ENCODE results near the gene PANX1. TPM values are rescaled to one million over a fixed set of nuclear protein-coding genes. Genes with fewer than 3 reads are reported as not detected.
"Not testable (repeated sequence)": the region's sequence is repeated elsewhere in the genome, so short reads cannot be mapped to it uniquely, and the experiment has no call there.

Gene PANX1
- total and polyA plus RNA-seq, 5 donors from 2014 or later = 5.4 to 12.4 (median 8.8) TPM

DNA sequence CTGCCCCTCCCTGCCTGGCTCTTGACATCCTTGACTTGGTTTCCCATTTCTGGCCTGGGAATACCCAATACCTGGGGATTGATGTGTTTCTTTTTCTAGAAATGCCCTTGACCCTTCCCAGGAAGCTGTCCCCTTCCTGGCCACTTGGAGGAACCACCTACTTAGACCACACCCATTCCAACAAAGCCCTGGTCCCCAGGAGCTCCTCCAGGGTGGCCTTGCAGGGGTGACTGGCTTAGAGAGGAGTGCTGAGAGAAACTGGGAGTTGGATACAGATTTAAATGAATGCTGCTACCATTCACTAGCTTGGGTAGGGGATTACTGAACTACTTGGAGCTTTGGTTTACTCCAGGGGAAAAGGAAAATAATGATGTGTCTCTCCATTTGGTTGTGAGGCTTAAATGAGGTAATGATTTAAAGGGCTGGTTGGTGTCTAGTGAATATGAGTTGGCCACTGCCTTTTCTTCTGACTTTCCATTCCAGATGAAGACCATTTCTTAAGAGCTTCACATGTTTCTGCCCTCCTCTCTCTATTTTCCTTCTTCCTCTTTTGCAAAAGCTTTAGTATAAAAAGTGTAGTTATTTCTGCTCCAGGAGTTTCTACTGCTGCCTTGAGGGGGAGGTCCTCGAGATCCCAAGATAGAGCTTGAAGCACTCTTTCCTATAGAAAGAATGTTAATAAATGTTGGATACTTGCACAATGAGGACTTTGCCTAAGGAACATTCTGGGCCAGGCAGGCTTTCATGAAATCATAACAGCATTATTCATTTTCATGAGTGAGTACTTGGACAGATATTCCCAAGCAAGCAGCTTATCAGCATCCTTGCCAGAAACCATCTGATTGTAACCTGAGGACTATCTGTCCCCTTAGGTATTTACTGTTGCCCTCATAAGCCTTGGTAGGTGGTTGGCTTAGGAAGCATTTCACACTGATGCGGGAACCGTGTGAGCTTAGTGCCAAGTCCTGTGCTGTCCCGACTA, 22.4 kb downstream of the PANX1 start:
- no peak overlapping the region for H3K4me3 ChIP-seq (ENCODE audit: low read depth, low read length)
- H3K4me1 Mint-ChIP-seq = peaks cover 32 to 71% (median 57%) of the 10 kb centered on the region in 4 donors
- no peaks in the 10 kb centered on the region for H3K27me3 Mint-ChIP-seq
- H3K36me3 ChIP-seq (ENCODE audit: control insufficient read depth, insufficient read depth, low read length) = peaks cover 17% of the 10 kb centered on the region
- no peak for DNase-seq
- no peaks in the 10 kb centered on the region for H3K27me3 ChIP-seq (ENCODE audit: control insufficient read depth, insufficient read depth, low read length)
- no peak overlapping the region for H3K27ac ChIP-seq (ENCODE audit: insufficient read depth, low read length, poor library complexity, severe bottlenecking)
- H3K9me3 ChIP-seq (ENCODE audit: control insufficient read depth in 2 of 2, low read length in 2 of 2) = no peaks in the 10 kb centered on the region
- H3K27ac Mint-ChIP-seq = peak overlapping the region in 2 of 3 donors; percentile 54 to 56
- peaks cover 12% of the 10 kb centered on the region for H3K36me3 Mint-ChIP-seq
- no peak for ATAC-seq (ENCODE audit: low read depth in 2 of 2)
- H3K4me1 ChIP-seq (ENCODE audit: control insufficient read depth, insufficient read depth, low read length, poor library complexity, severe bottlenecking) = peaks cover 8% of the 10 kb centered on the region
- H3K4me3 Mint-ChIP-seq = no peak overlapping the region
- H3K9me3 Mint-ChIP-seq = no peaks in the 10 kb centered on the region

DNA sequence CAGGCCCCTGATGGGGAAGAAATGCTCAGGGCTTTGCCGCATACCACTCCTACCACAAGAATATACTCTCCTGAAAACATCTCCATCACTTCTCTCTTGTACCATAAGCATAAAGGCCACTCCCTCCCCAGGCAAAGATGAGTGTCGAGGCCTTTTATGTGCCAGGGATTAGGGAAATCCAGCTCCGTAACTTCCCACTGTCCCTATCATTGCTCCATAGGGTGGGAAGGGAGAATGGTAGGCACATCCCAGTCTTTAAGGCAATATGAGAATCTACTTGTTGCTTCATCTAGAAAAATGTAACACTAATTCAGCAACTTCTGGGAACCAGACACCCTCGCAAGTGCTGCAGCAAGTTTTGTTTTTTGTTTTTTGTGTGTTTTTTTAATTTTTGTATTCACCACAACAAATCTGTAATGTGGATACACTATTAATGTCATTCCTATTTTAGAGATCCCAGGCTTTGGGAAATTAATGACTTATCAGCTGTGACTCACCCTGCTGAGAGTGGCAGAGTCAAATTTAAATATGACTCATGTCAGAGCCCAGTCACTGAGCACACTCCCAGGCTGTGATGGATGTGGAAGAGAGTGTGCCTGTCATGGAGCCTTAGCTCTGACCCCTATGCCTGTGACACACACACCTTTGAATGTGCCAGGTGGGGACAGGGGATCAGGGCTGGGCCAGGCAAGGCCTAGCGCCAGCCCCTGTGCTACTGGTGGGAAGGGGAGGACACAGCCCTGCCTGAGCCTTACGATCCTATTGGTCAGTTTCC, 23.4 kb downstream of the PANX1 start:
- Mint-ChIP-seq H3K4me1 (peaks cover 26 to 63% (median 50%) of the 10 kb centered on the region in 4 donors), H3K9me3 (peaks cover 0 to 2% (median 0%) of the 10 kb centered on the region in 7 donors), H3K27me3 (no peaks in the 10 kb centered on the region), H3K27ac (no peak overlapping the region), H3K36me3 (peaks cover 19% of the 10 kb centered on the region), H3K4me3 (no peak overlapping the region)
- Histone ChIP-seq H3K36me3 (ENCODE audit: control insufficient read depth, insufficient read depth, low read length) (peaks cover 21% of the 10 kb centered on the region), H3K9me3 (ENCODE audit: control insufficient read depth in 2 of 2, low read length in 2 of 2) (no peaks in the 10 kb centered on the region), H3K27me3 (ENCODE audit: control insufficient read depth, insufficient read depth, low read length) (no peaks in the 10 kb centered on the region), H3K27ac (ENCODE audit: insufficient read depth, low read length, poor library complexity, severe bottlenecking) (no peak overlapping the region), H3K4me1 (ENCODE audit: control insufficient read depth, insufficient read depth, low read length, poor library complexity, severe bottlenecking) (peaks cover 3% of the 10 kb centered on the region), H3K4me3 (ENCODE audit: low read depth, low read length) (no peak overlapping the region)
- peak in 1 of 2 donors; percentile 54 for ATAC-seq (ENCODE audit: low read depth in 2 of 2)
- DNase-seq = no peak

DNA sequence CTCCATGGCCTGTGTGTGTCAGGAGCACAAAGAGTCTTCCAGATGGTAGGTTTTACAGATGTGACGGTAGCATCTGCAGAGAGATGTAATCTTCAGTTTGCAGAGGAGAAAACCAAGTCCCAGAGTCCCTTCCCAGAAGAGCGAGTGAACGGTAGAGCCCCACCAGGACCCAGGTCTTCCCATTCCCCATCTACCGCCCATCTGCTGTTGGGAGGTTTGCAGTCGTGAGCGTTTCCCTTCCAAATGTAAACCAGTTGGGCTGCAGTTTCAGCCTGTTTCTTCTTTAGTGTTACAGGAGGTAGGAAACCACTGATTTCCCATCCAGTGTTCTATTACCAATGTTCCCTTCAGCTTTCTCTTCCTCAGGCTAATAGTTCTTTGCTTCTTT, 24.0 kb downstream of the PANX1 start:
- H3K9me3 Mint-ChIP-seq = peaks cover 0 to 2% (median 0%) of the 10 kb centered on the region in 7 donors
- no peak overlapping the region for H3K4me3 ChIP-seq (ENCODE audit: low read depth, low read length)
- no peaks in the 10 kb centered on the region for H3K9me3 ChIP-seq (ENCODE audit: control insufficient read depth in 2 of 2, low read length in 2 of 2)
- H3K36me3 Mint-ChIP-seq = peaks cover 19% of the 10 kb centered on the region
- H3K27ac Mint-ChIP-seq = peak overlapping the region in 2 of 3 donors; percentile 31 to 34
- H3K4me3 Mint-ChIP-seq = no peak overlapping the region
- ATAC-seq (ENCODE audit: low read depth in 2 of 2) = no peak
- DNase-seq = no peak
- H3K27me3 Mint-ChIP-seq = no peaks in the 10 kb centered on the region
- no peaks in the 10 kb centered on the region for H3K4me1 ChIP-seq (ENCODE audit: control insufficient read depth, insufficient read depth, low read length, poor library complexity, severe bottlenecking)
- no peaks in the 10 kb centered on the region for H3K27me3 ChIP-seq (ENCODE audit: control insufficient read depth, insufficient read depth, low read length)
- no peak overlapping the region for H3K27ac ChIP-seq (ENCODE audit: insufficient read depth, low read length, poor library complexity, severe bottlenecking)
- peaks cover 22 to 58% (median 45%) of the 10 kb centered on the region in 4 donors for H3K4me1 Mint-ChIP-seq
- peaks cover 21% of the 10 kb centered on the region for H3K36me3 ChIP-seq (ENCODE audit: control insufficient read depth, insufficient read depth, low read length)

DNA sequence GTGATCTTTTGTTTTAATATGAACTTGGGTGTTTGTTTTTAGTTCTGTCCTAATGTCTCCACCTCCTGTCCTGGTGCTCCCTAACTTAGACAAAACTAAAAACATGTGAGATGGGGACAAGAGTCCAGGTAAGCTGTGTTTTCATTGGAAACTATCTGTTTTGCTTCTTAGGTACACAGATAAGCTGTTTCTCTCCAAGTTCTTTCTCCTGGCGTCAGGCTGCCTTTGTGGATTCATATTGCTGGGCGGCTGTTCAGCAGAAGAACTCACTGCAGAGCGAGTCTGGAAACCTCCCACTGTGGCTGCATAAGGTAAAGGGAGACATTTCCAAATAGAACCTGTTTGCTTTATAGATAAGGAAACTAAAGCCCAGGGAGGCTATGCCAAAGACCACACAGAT, 24.7 kb downstream of the PANX1 start:
- Histone ChIP-seq H3K27ac (ENCODE audit: insufficient read depth, low read length, poor library complexity, severe bottlenecking) (no peak overlapping the region), H3K4me1 (ENCODE audit: control insufficient read depth, insufficient read depth, low read length, poor library complexity, severe bottlenecking) (no peaks in the 10 kb centered on the region), H3K9me3 (ENCODE audit: control insufficient read depth in 2 of 2, low read length in 2 of 2) (no peaks in the 10 kb centered on the region), H3K36me3 (ENCODE audit: control insufficient read depth, insufficient read depth, low read length) (peaks cover 21% of the 10 kb centered on the region), H3K27me3 (ENCODE audit: control insufficient read depth, insufficient read depth, low read length) (no peaks in the 10 kb centered on the region), H3K4me3 (ENCODE audit: low read depth, low read length) (no peak overlapping the region)
- H3K27me3 Mint-ChIP-seq = no peaks in the 10 kb centered on the region
- H3K4me3 Mint-ChIP-seq = peak overlapping the region in 1 of 4 donors; percentile 78
- ATAC-seq (ENCODE audit: low read depth in 2 of 2) (no peak), DNase-seq (no peak)
- peaks cover 18 to 54% (median 41%) of the 10 kb centered on the region in 4 donors for H3K4me1 Mint-ChIP-seq
- peaks cover 24% of the 10 kb centered on the region for H3K36me3 Mint-ChIP-seq
- H3K9me3 Mint-ChIP-seq = peaks cover 0 to 5% (median 0%) of the 10 kb centered on the region in 7 donors
- peak overlapping the region in 1 of 3 donors; percentile 34 for H3K27ac Mint-ChIP-seq

DNA sequence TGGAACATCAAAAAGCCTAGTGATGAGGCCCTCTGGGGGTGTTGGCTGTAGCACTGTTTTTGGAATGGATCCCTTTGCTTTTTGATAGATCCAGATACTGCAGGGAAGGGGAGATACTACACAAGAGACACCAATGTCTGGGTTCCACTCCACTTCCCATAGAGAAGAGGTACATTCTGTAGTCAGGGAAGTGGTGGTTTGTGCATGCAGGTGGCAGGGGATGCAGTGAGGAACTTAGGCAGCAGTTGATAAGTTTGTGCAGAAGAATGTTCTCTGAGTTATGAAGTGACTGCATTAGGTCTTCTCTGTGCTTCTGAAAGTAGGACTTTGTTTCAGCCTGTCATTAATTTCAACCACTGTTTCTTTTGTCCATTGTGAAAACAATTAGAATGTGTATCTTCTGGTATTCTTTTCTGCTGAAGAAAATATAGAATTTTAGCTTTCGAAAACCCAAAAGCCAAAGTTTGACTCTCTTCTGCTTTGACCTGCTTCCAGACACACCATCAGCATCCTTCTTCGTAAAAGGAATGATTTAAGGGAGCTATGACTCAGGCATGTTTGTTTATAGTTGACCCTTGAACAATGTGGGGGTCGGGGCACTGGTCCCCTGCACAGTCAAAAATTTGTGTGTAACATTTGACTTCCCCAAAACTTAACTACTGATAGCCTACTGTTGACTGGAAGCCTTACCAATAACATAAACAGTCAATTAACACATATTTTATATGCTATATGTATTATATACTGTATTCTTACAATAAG, 25.6 kb downstream of the PANX1 start:
- H3K9me3 Mint-ChIP-seq = peaks cover 0 to 5% (median 0%) of the 10 kb centered on the region in 7 donors
- no peak overlapping the region for H3K4me3 Mint-ChIP-seq

DNA sequence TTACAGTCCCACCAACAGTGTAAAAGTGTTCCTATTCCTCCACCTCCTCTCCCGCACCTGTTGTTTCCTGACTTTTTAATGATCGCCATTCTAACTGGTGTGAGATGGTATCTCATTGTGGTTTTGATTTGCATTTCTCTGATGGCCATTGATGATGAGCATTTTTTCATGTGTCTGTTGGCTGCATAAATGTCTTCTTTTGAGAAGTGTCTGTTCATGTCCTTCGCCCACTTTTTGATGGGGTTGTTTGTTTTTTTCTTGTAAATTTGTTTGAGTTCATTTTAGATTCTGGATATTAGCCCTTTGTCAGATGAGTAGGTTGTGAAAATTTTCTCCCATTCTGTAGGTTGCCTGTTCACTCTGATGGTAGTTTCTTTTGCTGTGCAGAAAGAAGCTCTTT, 28.7 kb downstream of the PANX1 start:
- H3K4me1 ChIP-seq (ENCODE audit: control insufficient read depth, insufficient read depth, low read length, poor library complexity, severe bottlenecking); H3K9me3 Mint-ChIP-seq; H3K9me3 ChIP-seq (ENCODE audit: control insufficient read depth in 2 of 2, low read length in 2 of 2); DNase-seq; H3K27me3 Mint-ChIP-seq; H3K27ac Mint-ChIP-seq; H3K27me3 ChIP-seq (ENCODE audit: control insufficient read depth, insufficient read depth, low read length); H3K27ac ChIP-seq (ENCODE audit: insufficient read depth, low read length, poor library complexity, severe bottlenecking); H3K4me3 Mint-ChIP-seq; ATAC-seq (ENCODE audit: low read depth in 2 of 2); H3K4me3 ChIP-seq (ENCODE audit: low read depth, low read length): not testable (repeated sequence)
- Mint-ChIP-seq H3K36me3 (peaks cover 45% of the 10 kb centered on the region), H3K4me1 (peaks cover 15 to 47% (median 28%) of the 10 kb centered on the region in 4 donors)
- peaks cover 21% of the 10 kb centered on the region for H3K36me3 ChIP-seq (ENCODE audit: control insufficient read depth, insufficient read depth, low read length)

More for the DNA sequence above, 25.6 kb downstream of the PANX1 start:
- H3K27ac ChIP-seq (ENCODE audit: insufficient read depth, low read length, poor library complexity, severe bottlenecking) = no peak overlapping the region
- no peaks in the 10 kb centered on the region for H3K9me3 ChIP-seq (ENCODE audit: control insufficient read depth in 2 of 2, low read length in 2 of 2)
- no peak overlapping the region for H3K4me3 ChIP-seq (ENCODE audit: low read depth, low read length)
- Mint-ChIP-seq H3K36me3 (peaks cover 25% of the 10 kb centered on the region), H3K4me1 (peaks cover 12 to 48% (median 33%) of the 10 kb centered on the region in 4 donors), H3K27me3 (no peaks in the 10 kb centered on the region), H3K27ac (no peak overlapping the region)
- no peaks in the 10 kb centered on the region for H3K4me1 ChIP-seq (ENCODE audit: control insufficient read depth, insufficient read depth, low read length, poor library complexity, severe bottlenecking)
- ATAC-seq (ENCODE audit: low read depth in 2 of 2) (no peak), DNase-seq (no peak)
- H3K27me3 ChIP-seq (ENCODE audit: control insufficient read depth, insufficient read depth, low read length) = no peaks in the 10 kb centered on the region
- peaks cover 21% of the 10 kb centered on the region for H3K36me3 ChIP-seq (ENCODE audit: control insufficient read depth, insufficient read depth, low read length)

DNA sequence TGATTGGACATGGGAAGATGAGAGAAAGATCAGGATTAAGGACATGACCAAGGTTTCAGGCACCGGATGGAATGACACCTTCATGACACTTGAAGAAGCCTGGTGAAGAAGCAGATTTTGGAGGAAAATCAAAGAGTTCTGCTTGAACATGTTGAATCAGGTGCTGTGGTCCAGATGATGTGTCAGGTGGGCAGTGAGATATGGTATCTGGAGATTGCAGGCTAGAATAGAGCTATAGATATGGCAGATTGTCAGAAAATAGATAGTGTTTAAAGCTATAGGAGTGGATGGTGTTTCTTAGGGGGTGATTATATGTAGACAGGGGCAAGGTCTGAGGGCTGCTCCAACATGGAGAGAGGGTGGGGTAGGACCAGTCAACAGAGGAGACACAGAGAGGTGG, 40.2 kb downstream of the PANX1 start:
- DNase-seq (no peak), ATAC-seq (ENCODE audit: low read depth in 2 of 2) (no peak)
- H3K4me1 Mint-ChIP-seq = peaks cover 31 to 48% (median 38%) of the 10 kb centered on the region in 4 donors
- H3K36me3 ChIP-seq (ENCODE audit: control insufficient read depth, insufficient read depth, low read length) = peaks cover 5% of the 10 kb centered on the region
- no peak overlapping the region for H3K4me3 ChIP-seq (ENCODE audit: low read depth, low read length)
- no peak overlapping the region for H3K27ac ChIP-seq (ENCODE audit: insufficient read depth, low read length, poor library complexity, severe bottlenecking)
- H3K36me3 Mint-ChIP-seq = peaks cover 29% of the 10 kb centered on the region
- H3K27ac Mint-ChIP-seq = peak overlapping the region in 2 of 3 donors; percentile 20 to 41
- no peaks in the 10 kb centered on the region for H3K4me1 ChIP-seq (ENCODE audit: control insufficient read depth, insufficient read depth, low read length, poor library complexity, severe bottlenecking)
- H3K9me3 Mint-ChIP-seq = peaks cover 0 to 4% (median 0%) of the 10 kb centered on the region in 7 donors
- no peak overlapping the region for H3K4me3 Mint-ChIP-seq
- no peaks in the 10 kb centered on the region for H3K27me3 Mint-ChIP-seq
- peaks cover 0 to 4% of the 10 kb centered on the region in 2 experiments for H3K9me3 ChIP-seq (ENCODE audit: control insufficient read depth in 2 of 2, low read length in 2 of 2)
- no peaks in the 10 kb centered on the region for H3K27me3 ChIP-seq (ENCODE audit: control insufficient read depth, insufficient read depth, low read length)

All from CD4-positive, CD25-positive, alpha-beta regulatory T cell (primary cell).